ENCODE results near the gene CASP12.

DNA sequence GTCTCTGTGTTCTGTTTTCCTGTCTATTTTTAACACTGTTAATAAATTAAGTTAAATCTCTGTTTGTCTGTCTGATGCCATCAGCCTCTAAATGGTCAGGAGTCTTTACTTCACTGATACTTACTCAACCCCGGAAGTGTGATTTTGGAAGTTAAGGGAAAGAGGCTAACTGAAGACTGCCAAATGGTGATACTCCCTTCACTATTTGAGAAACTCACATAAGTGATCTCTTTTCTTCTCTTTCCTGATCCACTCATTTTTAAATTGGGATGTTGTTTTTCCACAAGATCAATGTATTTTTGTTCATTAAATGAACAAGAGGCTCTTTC, 389 bp upstream of the CASP12 start:
- no peak for TF ChIP-seq HDAC2 (IDR thresholded peaks at IDR 0.05)
- TF ChIP-seq ZNF121 (CRISPR knock-in tag; conservative IDR thresholded peaks at IDR 0.05), result no peak
- no peak for TF ChIP-seq NFE2L1 (tag; IDR thresholded peaks at IDR 0.05; ENCODE audit: borderline replicate concordance, low read depth)
